Measurements from ENCODE around the gene TULP4.
A peak's percentile ranks its signal among the peaks of the same experiment; 100 is the strongest.

TULP4 gene

GRCh38 chr6:158357570-158358216 lies 45.4 kb downstream of the TULP4 start:
- no peak for DNase-seq (ENCODE audit: low read depth in 2 of 2)

- DNase-seq (ENCODE audit: low read depth in 2 of 2): no peak
Observed at GRCh38 chr6:158358450-158359077, 46.3 kb downstream of the TULP4 start.

- no peak for DNase-seq (ENCODE audit: low read depth in 2 of 2)
Observed at GRCh38 chr6:158361068-158361467, 48.8 kb downstream of the TULP4 start.

GRCh38 chr6:158361961-158362669 lies 49.9 kb downstream of the TULP4 start:
- DNase-seq (ENCODE audit: low read depth in 2 of 2): no peak

GRCh38 chr6:158366363-158366762 lies 54.1 kb downstream of the TULP4 start:
- DNase-seq (ENCODE audit: low read depth in 2 of 2): no peak

GRCh38 chr6:158367816-158368215 lies 55.6 kb downstream of the TULP4 start:
- DNase-seq (ENCODE audit: low read depth in 2 of 2): no peak

GRCh38 chr6:158369241-158369640 lies 57.0 kb downstream of the TULP4 start:
- no peak for DNase-seq (ENCODE audit: low read depth in 2 of 2)

- DNase-seq (ENCODE audit: low read depth in 2 of 2): no peak
Observed at GRCh38 chr6:158370805-158371204, 58.5 kb downstream of the TULP4 start.

- DNase-seq (ENCODE audit: low read depth in 2 of 2): no peak
Observed at GRCh38 chr6:158371261-158371660, 59.0 kb downstream of the TULP4 start.

GRCh38 chr6:158372574-158372973 lies 60.3 kb downstream of the TULP4 start:
- no peak for DNase-seq (ENCODE audit: low read depth in 2 of 2)

GRCh38 chr6:158373214-158373613 lies 60.9 kb downstream of the TULP4 start:
- DNase-seq (ENCODE audit: low read depth in 2 of 2): no peak

GRCh38 chr6:158374020-158374419 lies 61.8 kb downstream of the TULP4 start:
- no peak for DNase-seq (ENCODE audit: low read depth in 2 of 2)

- DNase-seq (ENCODE audit: low read depth in 2 of 2): peak; percentile 25 to 32
Observed at GRCh38 chr6:158376631-158377081, 64.4 kb downstream of the TULP4 start.

GRCh38 chr6:158377860-158378259 lies 65.6 kb downstream of the TULP4 start:
- no peak for DNase-seq (ENCODE audit: low read depth in 2 of 2)

GRCh38 chr6:158379336-158379735 lies 67.1 kb downstream of the TULP4 start:
- DNase-seq (ENCODE audit: low read depth in 2 of 2): no peak

- no peak for DNase-seq (ENCODE audit: low read depth in 2 of 2)
Observed at GRCh38 chr6:158381214-158381613, 68.9 kb downstream of the TULP4 start.

- DNase-seq (ENCODE audit: low read depth in 2 of 2): no peak
Observed at GRCh38 chr6:158382491-158382890, 70.2 kb downstream of the TULP4 start.

- DNase-seq (ENCODE audit: low read depth in 2 of 2): no peak
Observed at GRCh38 chr6:158383057-158383456, 70.8 kb downstream of the TULP4 start.

- no peak for DNase-seq (ENCODE audit: low read depth in 2 of 2)
Observed at GRCh38 chr6:158383542-158383941, 71.3 kb downstream of the TULP4 start.

GRCh38 chr6:158384671-158385110 lies 72.4 kb downstream of the TULP4 start:
- no peak for DNase-seq (ENCODE audit: low read depth in 2 of 2)

GRCh38 chr6:158387036-158387435 lies 74.8 kb downstream of the TULP4 start:
- DNase-seq (ENCODE audit: low read depth in 2 of 2): no peak

GRCh38 chr6:158387578-158387977 lies 75.3 kb downstream of the TULP4 start:
- no peak for DNase-seq (ENCODE audit: low read depth in 2 of 2)

- DNase-seq (ENCODE audit: low read depth in 2 of 2): no peak
Observed at GRCh38 chr6:158388727-158389126, 76.5 kb downstream of the TULP4 start.

All from fibroblast of skin of left quadriceps (primary cell).